Large intestine (tissue), 3 donors: ENCODE data around the gene UNC13B. TPM values are rescaled to one million over a fixed set of nuclear protein-coding genes. Genes with fewer than 3 reads are reported as not detected.
A peak's percentile ranks its signal among the peaks of the same experiment; 100 is the strongest.

Experiments
- DNase-seq, 2 donors: peaks; one replicate each; pipeline versions ENCODE4 v3.0.0 to v3.0.0-alpha.2; 2013
- H3K27ac ChIP-seq: one replicate; pipeline ENCODE4 v1.5.1; 2013; ENCODE audit warnings: low read length
- H3K27me3 ChIP-seq: 2 replicates; pipeline ENCODE4 v1.6.1; 2013; ENCODE audit warnings: low read length; ENCODE audit not compliant: control insufficient read depth, insufficient read depth
- H3K36me3 ChIP-seq: 2 replicates; pipeline ENCODE4 v1.6.1; 2013; ENCODE audit warnings: low read length; ENCODE audit not compliant: control insufficient read depth, insufficient read depth
- H3K4me1 ChIP-seq: one replicate; pipeline ENCODE4 v1.6.1; 2013; ENCODE audit warnings: low read length; ENCODE audit not compliant: control insufficient read depth, insufficient read depth
- H3K4me3 ChIP-seq: one replicate; pipeline ENCODE4 v1.5.1; 2013; ENCODE audit warnings: low read length
- H3K9me3 ChIP-seq: one replicate; pipeline ENCODE4 v1.6.1; 2013; ENCODE audit warnings: mild to moderate bottlenecking, low read depth, low read length, moderate library complexity; ENCODE audit not compliant: control insufficient read depth
- WGBS: methylation state at CpG from one replicate; pipeline ENCODE4 v1.1.5; 2013; ENCODE audit warnings: low lambda C conversion rate; ENCODE audit not compliant: insufficient coverage; 5-methylcytosine and 5-hydroxymethylcytosine counted together
- polyA plus RNA-seq: library from polyadenylated mRNA; unstranded; fragments of 120-200 nt; gene quantifications from one replicate; pipeline ENCODE4 v1.2.1, GENCODE V29; 2013

UNC13B gene
- polyA plus RNA-seq, 1 donor: 33.1 TPM

DNA sequence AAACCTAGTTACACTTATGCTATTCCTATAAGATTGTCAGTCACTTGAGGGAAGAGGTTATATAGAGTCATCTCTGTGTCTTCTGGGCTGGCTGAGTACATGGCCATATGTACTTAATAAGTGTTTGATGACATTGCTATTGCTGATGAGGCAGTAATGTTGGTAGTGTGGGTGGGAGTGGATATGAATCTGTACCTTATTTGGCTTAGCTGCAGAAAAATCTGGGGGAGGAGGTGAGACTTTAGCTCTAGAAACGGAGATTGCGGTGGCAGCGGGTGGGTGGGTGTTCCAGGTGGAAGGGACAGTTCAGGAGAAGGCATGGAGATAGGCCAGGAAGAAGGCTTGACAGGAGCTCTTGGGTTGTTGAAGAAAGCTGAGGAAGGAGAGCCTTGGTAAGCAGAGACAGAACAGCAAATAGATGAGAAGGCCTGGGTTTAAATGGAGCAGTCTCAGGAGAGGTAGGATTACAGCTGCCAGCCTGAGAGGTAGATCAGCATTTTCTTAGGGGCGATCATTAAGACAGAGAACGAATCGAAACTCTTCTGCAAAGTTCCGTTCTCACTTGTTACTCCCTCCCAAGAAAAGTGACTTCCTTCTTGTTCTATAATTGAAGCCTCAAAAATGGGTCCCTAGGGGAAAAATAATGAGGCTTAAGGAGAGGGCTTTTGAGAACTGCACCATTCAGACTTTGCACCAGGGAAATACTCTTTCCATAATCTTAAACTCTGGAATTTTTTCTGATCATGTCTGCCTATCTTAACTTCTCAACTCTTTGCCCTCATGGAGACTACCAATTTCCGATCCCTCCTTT lies 160.5 kb downstream of the UNC13B start:
- H3K4me3 ChIP-seq: no peak overlapping the region
- no peak for DNase-seq
- WGBS: 91% methylated on average over 4 of the region's 8 CpGs
- no peak overlapping the region for H3K27ac ChIP-seq
- no peaks in the 10 kb centered on the region for H3K36me3 ChIP-seq
- H3K4me1 ChIP-seq: no peaks in the 10 kb centered on the region
- no peaks in the 10 kb centered on the region for H3K9me3 ChIP-seq
- H3K27me3 ChIP-seq: no peaks in the 10 kb centered on the region

DNA sequence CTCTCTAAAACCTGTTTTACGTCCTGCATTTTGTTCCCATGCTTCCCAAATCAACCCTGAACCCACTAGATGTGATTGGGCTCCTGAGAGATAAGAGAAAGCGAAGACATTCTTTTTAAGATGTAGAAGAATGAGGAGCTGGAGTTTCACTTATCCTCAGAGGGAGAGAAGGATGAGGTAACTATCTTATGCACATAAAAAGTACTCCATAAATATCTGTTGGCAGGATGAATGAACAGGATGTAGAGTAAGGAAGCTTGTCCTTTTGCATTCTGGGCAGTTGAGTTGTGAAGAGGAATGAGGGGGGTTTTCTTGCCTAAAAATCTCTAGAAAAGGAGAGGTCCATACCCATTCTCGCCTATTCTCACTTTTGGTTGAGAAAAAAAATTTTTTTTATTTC lies 163.2 kb downstream of the UNC13B start:
- DNase-seq: no peak
- 100% methylated on average over 3 of the region's 3 CpGs for WGBS
- Histone ChIP-seq H3K36me3 (no peaks in the 10 kb centered on the region), H3K27me3 (no peaks in the 10 kb centered on the region), H3K9me3 (no peaks in the 10 kb centered on the region), H3K4me3 (no peak overlapping the region), H3K4me1 (no peaks in the 10 kb centered on the region), H3K27ac (no peak overlapping the region)

DNA sequence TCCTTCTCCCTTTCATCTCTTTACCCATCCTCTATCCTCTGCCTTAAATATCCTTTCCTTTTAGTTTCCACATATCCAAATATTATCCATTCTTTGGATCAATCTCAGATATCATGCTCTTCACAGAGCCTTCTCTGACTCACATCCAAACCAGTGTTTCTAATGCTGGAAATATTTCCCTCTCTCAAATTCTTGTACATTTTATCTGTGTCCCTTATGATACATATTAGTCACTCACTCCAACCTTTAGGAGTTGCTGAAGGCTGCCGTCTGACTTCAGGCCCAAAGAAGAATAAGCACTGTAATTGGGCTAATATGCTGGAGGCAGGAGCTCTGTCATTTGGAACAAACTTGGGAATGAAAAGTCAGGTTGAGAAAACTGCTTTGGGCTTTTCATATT lies 171.7 kb downstream of the UNC13B start:
- DNase-seq: no peak
- no peaks in the 10 kb centered on the region for H3K27me3 ChIP-seq
- no peaks in the 10 kb centered on the region for H3K36me3 ChIP-seq
- no peak overlapping the region for H3K4me3 ChIP-seq
- WGBS: no CpG with 5 or more reads among the region's 1 CpG
- H3K9me3 ChIP-seq: no peaks in the 10 kb centered on the region
- H3K27ac ChIP-seq: no peak overlapping the region
- no peaks in the 10 kb centered on the region for H3K4me1 ChIP-seq

DNA sequence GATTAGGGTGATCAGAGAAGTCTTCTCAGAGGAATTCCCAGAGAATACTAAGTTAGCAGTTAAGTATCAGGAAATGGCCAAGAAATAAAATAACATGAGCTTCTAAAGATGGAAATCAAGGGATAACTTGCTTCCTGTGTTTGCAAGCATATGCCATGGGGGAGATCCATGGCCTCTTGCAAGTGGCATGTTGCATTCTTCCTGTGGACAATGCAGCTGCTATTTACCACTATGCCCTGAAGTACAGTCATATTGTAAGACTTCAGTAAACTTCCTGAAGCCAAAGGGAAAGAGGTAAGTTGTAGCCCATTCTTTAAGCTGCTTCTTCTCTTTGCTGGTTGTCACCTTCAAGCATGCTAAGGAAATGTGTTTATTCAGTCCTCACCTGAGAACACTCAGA lies 173.4 kb downstream of the UNC13B start:
- Histone ChIP-seq H3K4me1 (no peaks in the 10 kb centered on the region), H3K9me3 (no peaks in the 10 kb centered on the region), H3K27ac (no peak overlapping the region), H3K27me3 (no peaks in the 10 kb centered on the region), H3K4me3 (no peak overlapping the region), H3K36me3 (peaks cover 3% of the 10 kb centered on the region)
- DNase-seq: no peak

DNA sequence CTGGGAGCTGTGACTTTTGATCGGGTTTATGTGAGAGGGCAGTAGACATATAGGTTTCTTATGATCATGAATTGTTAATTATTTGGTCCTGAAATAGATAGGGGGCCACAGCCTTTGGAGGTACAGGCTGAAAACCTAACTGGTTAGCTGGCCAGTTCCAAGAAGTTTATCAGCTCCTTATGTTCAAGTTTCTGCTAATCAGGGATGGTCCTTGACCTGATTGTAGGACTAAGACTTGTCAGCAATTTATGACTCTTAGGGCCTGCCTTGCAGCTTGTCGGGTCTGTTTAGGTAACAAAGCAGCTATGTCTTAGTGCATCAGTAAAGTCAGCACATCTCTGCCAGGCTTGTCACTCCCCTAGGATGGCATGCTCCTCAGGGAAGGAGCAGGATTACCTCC lies 176.3 kb downstream of the UNC13B start:
- Histone ChIP-seq H3K27ac (no peak overlapping the region), H3K27me3 (no peaks in the 10 kb centered on the region), H3K4me1 (no peaks in the 10 kb centered on the region), H3K36me3 (peaks cover 3% of the 10 kb centered on the region), H3K9me3 (no peaks in the 10 kb centered on the region), H3K4me3 (no peak overlapping the region)
- WGBS: 80% methylated on average over 1 of the region's 2 CpGs
- DNase-seq: peak; percentile 44 to 63

DNA sequence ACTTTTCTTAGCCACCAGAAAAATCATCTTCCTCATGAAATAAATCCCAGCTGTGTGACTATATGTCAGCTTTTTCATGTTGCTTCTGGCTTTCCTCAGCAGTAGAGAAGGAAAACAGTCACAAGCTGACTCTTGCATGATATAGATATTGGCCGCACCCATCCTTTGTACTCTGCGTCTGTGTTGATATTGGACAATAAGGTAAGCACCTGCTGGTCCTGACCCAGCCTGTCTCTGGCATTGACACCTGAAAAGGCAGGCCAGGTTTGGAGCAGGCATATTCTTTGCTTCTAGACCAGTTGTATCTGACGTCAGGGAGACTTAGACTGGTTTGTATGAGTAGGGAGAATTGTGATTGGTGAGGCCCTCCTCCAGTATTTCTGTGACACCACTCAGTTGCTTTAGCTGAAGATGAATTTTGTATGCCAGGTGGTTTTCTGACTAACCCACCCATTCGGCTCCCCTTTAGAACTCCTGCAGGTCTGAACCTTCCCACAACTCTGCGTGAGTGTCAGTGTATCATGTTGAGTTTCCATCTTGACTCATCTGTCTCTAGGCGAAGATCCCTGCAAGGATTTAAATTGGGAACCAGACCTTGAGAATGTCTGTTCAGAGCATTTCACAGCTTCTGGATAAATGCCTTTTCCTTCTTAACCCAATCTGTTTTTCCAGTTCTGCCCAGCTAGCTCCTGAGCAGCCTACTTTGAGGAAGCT lies 176.9 kb downstream of the UNC13B start:
- Histone ChIP-seq H3K9me3 (no peaks in the 10 kb centered on the region), H3K27ac (no peak overlapping the region), H3K4me1 (no peaks in the 10 kb centered on the region), H3K4me3 (no peak overlapping the region), H3K36me3 (peaks cover 6% of the 10 kb centered on the region), H3K27me3 (no peaks in the 10 kb centered on the region)
- WGBS: no CpG with 5 or more reads among the region's 6 CpGs
- DNase-seq: no peak

DNA sequence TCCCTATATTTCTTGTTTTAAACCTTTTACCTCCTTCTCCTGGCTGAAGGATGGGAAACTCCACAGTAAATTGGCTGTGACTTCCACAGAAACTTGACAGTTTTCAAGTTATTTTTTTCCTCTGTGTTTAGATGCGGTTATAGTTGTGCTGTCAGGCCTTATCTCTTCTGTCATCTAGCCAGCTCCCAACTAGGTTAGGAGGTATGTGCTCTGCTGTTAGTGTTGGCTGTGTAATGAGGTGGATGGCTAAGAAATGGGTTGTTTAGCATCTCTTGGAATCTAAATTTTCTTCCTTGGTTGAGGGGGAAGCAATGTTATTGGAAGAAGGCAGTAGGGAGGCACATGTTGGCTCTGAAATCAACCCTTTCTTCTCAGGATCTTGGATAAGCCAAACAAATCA lies 178.2 kb downstream of the UNC13B start:
- DNase-seq: no peak
- no CpG with 5 or more reads among the region's 1 CpG for WGBS
- H3K4me3 ChIP-seq: no peak overlapping the region

DNA sequence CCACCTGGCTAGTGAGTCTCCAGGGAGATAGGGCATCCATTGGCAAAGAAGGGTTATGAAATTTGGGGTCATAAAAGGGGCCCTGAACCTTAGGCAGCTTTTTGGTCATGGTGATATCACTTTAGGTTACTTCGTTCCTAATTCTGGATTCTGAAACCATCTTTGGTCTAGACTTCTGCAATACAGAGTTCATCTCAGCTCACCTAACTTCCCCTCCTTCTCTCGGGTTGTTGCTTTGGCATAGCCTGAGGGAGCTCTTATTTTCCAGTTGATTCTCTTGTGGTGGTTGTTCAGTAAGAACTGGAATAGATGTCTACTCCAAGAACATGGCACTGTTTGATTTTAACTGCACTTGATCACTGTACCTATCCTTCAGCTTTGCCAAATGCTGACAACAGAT lies 179.2 kb downstream of the UNC13B start:
- no peak for DNase-seq
- H3K27ac ChIP-seq: no peak overlapping the region
- no peak overlapping the region for H3K4me3 ChIP-seq
- 100% methylated on average over 1 of the region's 2 CpGs for WGBS
- no peaks in the 10 kb centered on the region for H3K4me1 ChIP-seq
- H3K9me3 ChIP-seq: no peaks in the 10 kb centered on the region
- no peaks in the 10 kb centered on the region for H3K27me3 ChIP-seq
- peaks cover 6% of the 10 kb centered on the region for H3K36me3 ChIP-seq

More for the DNA sequence above, 178.2 kb downstream of the UNC13B start:
- Histone ChIP-seq H3K27ac (no peak overlapping the region), H3K27me3 (no peaks in the 10 kb centered on the region), H3K4me1 (no peaks in the 10 kb centered on the region), H3K9me3 (no peaks in the 10 kb centered on the region), H3K36me3 (peaks cover 6% of the 10 kb centered on the region)

DNA sequence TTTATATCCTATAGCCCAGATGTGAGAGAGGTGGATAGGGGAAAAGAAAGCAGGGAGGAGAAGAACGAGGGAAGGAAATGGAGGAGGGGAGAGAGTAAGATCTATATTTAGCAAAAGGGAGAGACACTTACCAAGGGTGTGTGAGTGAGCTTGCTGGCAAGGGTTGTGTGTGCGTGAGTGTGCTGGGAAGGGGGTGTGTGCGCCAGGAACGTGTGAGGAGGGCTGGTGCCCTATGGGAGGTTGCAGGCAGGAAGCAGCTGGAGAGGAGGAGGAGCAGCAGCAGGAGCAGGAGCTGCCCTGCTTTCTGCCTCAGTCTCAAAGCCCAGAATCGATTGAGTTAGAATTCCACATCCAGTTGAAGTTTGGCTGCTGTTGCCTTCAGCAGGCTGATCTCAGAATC lies 179.8 kb downstream of the UNC13B start:
- no peaks in the 10 kb centered on the region for H3K27me3 ChIP-seq
- H3K4me3 ChIP-seq: no peak overlapping the region
- peak in 1 of 2 donors; percentile 2 for DNase-seq
- no peaks in the 10 kb centered on the region for H3K4me1 ChIP-seq
- WGBS: 57% methylated on average over 1 of the region's 5 CpGs
- peaks cover 6% of the 10 kb centered on the region for H3K36me3 ChIP-seq
- no peaks in the 10 kb centered on the region for H3K9me3 ChIP-seq
- H3K27ac ChIP-seq: no peak overlapping the region

DNA sequence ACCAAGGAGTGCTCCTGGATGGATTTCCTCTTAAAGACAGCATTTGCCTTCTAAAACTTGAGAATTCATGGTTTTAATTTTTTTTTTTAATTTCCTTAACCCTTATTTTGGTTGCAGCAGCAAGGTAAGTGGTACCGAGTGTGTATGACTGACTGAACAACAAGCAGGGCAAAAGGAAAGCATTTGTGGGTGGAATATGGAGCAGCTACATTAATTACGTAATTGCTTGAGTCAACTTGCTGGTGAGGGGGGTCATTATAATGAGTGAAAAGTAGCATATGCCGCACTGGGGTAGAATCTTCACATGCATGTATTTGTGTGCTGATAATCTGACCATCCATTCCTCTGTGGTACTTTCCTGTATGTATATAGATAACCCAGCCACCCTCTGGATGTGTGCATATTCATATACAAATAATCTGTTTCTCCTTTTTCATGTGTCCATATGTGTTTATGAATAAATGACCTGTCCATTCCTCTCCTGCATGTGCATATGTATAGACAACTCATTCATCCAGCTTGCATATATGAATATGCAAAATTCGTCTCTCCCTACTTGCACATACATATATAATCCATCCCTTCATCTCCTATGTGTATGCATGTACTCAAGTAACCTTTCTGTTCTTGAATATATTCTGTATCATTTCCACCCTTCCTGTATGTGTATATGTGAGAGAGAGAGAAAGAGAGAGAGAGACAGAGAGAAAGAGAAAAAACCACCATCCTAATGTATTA lies 180.6 kb downstream of the UNC13B start:
- 80% methylated on average over 1 of the region's 4 CpGs for WGBS
- H3K9me3 ChIP-seq: no peaks in the 10 kb centered on the region
- no peak overlapping the region for H3K4me3 ChIP-seq
- no peak for DNase-seq
- no peak overlapping the region for H3K27ac ChIP-seq
- no peaks in the 10 kb centered on the region for H3K4me1 ChIP-seq
- H3K27me3 ChIP-seq: no peaks in the 10 kb centered on the region
- H3K36me3 ChIP-seq: peaks cover 6% of the 10 kb centered on the region
